Cardiac fibroblast (primary cell): ENCODE measurements around the gene SH2B3.
"Not testable (repeated sequence)": the region's sequence is repeated elsewhere in the genome, so short reads cannot be mapped to it uniquely, and the experiment has no call there.

Experiments used
- DNase-seq, 2 donors: peaks; one replicate each; pipeline versions ENCODE4 v3.0.0 to v3.0.0-alpha.2; 2010; ENCODE audit warnings: low read depth in 2 of 2
- H3K4me3 ChIP-seq, 2 donors: replicated peaks in 1 of 2; 1 replicate in 1 of 2; 2 replicates in 1 of 2; pipeline ENCODE4 v1.5.1; 2011; ENCODE audit warnings: low read depth in 2 of 2, low read length in 2 of 2, mild to moderate bottlenecking in 2 of 2, moderate library complexity in 1 of 2
- TF ChIP-seq, protein P1 (sequence below): IDR thresholded peaks from one replicate; pipeline ENCODE4 v1.5.1; 2011; ENCODE audit warnings: low read depth, mild to moderate bottlenecking, low read length, inconsistent platforms

SH2B3 gene

DNA sequence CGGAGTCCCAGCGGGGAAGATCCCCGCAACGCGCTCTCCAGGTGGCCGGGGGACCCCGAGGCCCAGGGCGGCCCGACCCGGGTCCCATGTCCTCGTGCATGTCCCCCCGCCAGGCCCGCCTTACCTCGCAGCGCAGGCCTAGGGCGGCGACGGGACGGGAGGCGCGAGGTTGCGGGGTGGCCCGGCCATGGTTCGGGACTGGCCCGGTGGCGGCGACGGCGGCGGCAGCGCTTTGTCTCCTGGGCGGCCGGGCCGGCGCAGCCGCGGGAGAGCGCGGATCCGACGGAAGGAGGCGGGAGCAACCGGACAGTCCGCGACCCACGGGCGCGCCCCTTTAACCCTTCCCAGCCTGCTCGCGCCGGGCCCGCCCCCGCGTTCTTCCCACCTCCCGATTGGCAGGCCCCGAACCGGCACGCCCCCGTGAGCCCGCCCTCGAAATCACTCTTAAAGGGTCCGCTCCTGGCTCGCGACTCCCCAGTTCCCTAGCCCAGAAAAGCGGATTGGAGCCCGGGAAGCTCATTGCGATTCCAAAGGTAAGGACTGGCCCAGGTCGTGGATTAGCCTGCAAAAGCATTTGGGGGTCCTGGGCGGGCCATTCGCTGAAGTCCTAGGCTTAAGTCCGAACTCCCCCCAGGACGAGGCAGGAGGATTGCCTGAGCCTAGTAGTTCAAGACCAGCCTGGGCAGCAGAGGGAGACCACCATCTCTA is 36.8 kb upstream of the SH2B3 start, which contains the start of gene PHETA1:
TSS of gene PHETA1 (minus strand) at position 308 of the 708 bp plus-strand sequence. CDS start 5,668 bp downstream, outside the sequence.
- peak; percentile 88 to 93 for DNase-seq
- TF ChIP-seq, protein P1, sequence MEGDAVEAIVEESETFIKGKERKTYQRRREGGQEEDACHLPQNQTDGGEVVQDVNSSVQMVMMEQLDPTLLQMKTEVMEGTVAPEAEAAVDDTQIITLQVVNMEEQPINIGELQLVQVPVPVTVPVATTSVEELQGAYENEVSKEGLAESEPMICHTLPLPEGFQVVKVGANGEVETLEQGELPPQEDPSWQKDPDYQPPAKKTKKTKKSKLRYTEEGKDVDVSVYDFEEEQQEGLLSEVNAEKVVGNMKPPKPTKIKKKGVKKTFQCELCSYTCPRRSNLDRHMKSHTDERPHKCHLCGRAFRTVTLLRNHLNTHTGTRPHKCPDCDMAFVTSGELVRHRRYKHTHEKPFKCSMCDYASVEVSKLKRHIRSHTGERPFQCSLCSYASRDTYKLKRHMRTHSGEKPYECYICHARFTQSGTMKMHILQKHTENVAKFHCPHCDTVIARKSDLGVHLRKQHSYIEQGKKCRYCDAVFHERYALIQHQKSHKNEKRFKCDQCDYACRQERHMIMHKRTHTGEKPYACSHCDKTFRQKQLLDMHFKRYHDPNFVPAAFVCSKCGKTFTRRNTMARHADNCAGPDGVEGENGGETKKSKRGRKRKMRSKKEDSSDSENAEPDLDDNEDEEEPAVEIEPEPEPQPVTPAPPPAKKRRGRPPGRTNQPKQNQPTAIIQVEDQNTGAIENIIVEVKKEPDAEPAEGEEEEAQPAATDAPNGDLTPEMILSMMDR = no peak
- H3K4me3 ChIP-seq = peak within 1 kb of the TSS; percentile 87 to 92

DNA sequence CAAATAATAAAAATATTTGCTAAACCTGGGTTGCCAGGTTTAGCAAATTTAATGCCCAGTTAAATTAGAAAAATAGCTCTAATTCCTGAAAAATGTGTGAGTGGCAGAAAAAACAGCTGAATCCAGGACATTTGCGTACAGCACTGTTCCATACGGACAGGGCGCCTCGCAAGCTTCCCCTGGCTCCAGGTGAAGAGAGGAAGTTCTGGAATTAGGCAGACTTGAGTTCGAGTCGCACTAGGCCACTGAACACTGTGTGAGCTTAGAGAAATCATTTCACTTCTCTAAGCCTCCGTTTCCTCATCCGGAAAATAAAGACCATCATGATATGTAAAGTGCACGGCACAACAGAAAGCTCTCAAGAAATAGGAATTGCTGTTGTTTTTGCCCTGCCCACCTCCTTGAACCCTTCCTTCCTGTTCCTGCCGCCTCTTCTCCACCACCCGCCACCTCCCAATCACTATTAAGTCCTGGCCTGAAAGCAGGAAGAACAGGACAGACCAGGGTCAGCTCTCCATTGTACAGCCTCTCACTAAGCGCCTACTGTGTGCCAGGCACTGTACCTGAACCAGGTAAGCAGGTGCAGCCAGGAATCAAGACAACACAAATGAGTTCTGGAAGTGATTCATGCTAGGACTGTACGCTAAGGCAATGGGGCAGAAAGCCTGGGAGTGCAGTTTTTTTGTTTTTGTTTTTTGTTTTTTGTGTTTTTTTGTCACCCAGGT is 36.1 kb upstream of the SH2B3 start:
- DNase-seq = no peak
- peak overlapping the region; percentile 87 to 92 for H3K4me3 ChIP-seq
- TF ChIP-seq, protein P1 = no peak

DNA sequence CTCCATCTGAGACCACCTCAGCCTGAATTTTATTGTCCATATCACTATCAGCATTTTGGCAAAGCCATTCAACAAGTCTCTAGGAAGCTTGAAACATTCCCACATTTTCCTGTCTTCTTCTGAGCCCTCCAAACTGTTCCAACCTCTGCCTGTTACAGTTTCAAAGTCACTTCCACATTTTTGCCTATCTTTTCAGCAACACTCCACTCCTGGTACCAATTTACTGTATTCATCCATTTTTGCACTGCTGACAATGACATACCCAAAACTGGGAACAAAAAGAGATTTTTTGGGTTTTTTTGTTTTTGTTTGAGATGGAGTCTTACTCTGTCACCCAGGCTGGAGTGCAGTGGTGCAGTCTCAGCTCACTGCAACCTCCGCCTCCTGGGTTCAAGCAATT is 32.5 kb upstream of the SH2B3 start:
- H3K4me3 ChIP-seq = not testable (repeated sequence)

DNA sequence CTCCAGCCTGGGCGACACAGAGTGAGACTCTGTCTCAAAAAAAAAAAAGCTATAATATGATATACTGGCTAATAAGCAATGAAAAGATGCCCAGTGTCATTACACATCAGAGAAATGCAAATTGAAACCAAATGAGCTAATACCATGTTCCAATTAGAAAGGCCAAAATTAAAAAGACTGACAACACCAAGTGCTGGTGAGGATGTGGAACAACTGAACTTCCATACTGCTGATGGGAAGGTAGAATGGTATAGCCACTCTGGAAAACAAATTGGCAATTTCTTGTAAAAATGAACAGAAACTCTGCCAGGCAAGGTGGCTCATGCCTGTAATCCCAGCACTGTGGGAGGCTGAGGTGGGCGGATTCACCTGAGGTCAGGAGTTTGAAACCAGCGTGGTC is 28.3 kb upstream of the SH2B3 start:
- no peak overlapping the region for H3K4me3 ChIP-seq
- TF ChIP-seq, protein P1 = no peak
- DNase-seq = no peak

More for the DNA sequence above, 32.5 kb upstream of the SH2B3 start:
- DNase-seq = not testable (repeated sequence)

DNA sequence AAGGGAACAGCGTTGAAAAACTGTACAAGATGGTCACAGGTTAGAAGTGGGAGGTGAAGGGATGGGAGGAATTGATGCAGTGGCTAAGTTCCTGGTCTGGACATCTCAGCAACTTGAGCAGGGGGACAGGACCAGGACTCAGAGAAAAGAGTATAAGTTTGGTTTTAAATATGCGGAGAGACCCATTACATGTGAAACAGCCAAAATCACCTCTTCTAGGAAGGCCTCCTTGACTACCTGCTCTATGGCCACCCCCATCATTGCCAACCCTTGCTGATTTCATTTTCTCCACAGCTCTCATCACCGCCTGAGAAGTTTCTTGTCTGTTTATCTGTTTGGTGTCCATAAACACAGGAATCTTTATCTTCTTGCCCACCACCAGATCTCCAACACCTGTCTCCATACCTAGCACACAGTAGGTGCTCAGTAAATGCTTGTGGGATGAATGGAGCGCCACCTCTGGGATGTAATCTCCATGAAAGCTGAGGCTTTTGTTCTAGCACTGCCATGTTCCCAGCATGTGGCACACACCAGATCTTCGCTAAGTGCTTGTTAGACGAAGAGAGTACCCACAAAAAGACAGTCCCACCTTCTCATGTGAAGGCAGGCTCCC is 25.7 kb upstream of the SH2B3 start:
- no peak overlapping the region for H3K4me3 ChIP-seq
- TF ChIP-seq, protein P1 = no peak
- no peak for DNase-seq

DNA sequence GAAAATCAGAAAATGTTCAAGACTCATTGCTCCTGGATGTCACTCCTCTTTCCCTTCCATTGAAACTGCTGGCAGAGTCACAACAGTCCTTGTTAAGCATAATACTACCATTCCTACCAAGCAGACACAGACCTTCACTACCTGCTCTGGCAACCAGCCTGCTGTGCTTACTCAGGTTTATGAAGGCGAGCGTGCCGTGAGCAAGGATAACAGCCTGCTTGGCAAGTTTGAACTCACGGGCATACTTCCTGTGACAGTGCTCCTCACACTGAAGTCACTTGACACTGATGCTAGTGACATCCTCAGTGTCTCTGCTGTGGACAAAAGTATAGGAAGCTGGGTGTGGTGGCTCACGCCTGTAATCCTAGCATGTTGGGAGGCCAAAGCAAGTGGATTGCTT is 21.1 kb upstream of the SH2B3 start:
- TF ChIP-seq, protein P1 = no peak
- H3K4me3 ChIP-seq = no peak overlapping the region
- DNase-seq = no peak

DNA sequence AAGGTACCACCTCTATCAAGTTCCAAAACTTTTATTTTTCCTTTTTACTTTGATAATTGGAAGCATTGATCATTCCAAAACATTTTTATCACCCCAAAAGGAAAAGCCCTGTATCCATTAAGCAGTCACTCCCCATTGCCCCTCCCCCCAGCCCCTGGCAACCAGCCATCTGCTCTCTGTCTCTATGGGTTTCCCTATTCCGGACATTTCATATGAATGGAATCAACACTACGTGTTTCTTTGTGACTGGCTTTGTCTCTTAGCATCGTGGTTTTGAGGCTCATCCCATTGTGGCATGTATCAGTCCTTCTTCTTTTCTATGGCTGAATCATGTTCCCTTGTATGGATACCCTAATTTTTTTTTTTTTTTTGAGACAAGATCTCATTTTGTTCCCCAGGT is 18.8 kb upstream of the SH2B3 start:
- TF ChIP-seq, protein P1 = no peak
- no peak overlapping the region for H3K4me3 ChIP-seq
- peak in 1 of 2 donors; percentile 51 for DNase-seq
